GM18867 (cell line): ENCODE results near the gene MAML2.

Experiments
- ATAC-seq: cut with Tn5 transposase; IDR thresholded peaks from one replicate; pipeline ENCODE4 v1.9.1; 2021; ENCODE audit warnings: mild to moderate bottlenecking, moderate library complexity; ENCODE audit not compliant: unreplicated experiment

MAML2 gene

GRCh38 chr11:96318850-96319249 lies 24.1 kb downstream of the MAML2 start:
- ATAC-seq = no peak

DNA sequence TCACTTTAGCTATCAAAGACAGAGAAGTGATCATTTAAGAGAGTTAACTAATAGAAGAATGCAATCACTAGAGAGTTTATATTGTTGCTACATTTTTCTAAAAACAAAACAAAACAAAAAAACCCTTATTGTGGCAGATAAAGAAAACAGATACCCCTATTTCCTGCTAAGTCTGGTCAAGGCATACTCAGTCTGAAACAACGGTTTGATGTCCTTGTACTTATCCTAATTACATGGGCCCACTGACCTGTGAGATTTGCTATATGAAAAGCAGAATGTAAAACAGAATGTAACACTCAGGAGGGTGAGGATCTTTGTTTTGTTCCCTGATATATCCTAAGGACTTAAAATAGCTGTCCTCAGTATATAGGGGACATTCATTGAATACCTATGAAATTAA lies 24.6 kb downstream of the MAML2 start:
- no peak for ATAC-seq

DNA sequence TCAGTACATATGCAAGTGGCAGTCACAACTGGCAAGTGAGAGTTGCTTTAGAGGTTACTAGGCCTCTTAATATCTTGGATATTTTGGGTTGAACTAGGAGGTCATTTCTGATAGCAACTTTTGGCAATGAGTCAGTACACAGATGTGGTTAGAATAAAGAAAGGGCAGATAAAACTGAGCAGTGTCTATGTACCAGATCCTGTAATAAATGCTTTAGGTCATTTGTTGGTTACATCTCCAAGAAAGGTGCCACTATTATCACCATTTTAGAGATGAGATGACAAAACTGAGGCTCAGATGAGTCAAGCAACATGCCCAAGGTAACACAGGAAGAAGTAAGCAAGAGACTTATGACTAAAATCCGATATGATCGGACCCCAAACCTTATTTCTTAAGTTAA lies 25.0 kb downstream of the MAML2 start:
- no peak for ATAC-seq

GRCh38 chr11:96317571-96317970 lies 25.4 kb downstream of the MAML2 start:
- no peak for ATAC-seq

- ATAC-seq = no peak
Measured at GRCh38 chr11:96316869-96317268, 26.1 kb downstream of the MAML2 start.

DNA sequence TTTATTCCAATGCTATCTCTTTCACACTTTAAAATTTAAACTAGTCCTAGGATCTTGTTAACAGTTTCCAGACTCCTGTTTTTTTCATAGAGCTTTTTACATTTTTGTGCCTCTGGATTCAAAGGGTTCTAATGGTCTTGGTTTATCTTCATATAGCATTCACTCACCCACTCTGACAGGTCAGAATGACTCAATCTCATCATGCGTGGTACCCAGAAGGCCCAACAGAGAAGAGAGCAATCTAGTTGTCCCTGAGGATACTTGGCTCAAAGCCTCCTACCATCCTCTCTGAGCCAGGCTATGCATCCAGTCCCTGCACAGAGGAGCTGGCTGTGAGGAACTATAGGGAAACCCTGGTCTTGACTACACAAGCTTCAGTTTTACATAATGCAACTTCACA lies 27.5 kb downstream of the MAML2 start:
- ATAC-seq = no peak

GRCh38 chr11:96314326-96315020 lies 28.5 kb downstream of the MAML2 start:
- no peak for ATAC-seq

- ATAC-seq = no peak
Measured at GRCh38 chr11:96313163-96313562, 29.8 kb downstream of the MAML2 start.

- no peak for ATAC-seq
Measured at GRCh38 chr11:96311120-96311568, 31.9 kb downstream of the MAML2 start.

DNA sequence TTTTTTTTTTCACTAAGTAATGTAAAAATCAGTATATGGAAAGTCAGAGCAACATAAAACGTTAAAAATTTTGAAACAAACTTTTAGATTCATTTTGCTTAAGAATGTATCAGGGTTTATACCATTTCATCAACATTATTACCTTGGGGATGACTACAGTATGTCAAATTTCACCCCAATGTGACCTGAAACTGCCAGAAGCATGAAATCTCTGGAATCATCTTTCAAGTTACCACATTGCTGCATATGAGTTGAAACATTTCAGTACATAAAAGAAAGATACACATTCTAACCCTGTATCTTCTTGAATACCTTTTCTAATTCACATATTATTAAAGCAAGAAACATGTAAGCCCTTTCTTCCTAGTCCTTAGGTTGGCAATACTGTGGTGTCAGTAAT lies 32.8 kb downstream of the MAML2 start:
- no peak for ATAC-seq

DNA sequence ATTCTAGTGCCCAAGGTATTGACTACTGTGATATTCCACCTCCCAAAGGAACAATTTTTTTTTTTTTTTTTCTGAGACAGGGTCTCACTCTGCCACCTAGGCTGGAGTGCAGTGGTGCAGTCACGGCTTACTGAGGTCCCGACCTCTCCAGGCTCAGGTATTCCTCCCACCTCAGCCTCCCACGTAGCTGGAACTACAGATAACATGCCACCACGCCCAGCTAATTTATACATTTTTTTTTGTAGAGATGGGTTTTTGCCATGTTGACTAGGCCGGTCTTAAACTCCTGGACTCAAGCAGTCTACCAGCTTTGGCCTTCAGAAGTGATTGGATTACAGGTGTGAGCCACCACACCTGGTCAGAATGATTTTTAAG lies 33.4 kb downstream of the MAML2 start:
- ATAC-seq = no peak

- ATAC-seq = no peak
Measured at GRCh38 chr11:96309016-96309642, 33.9 kb downstream of the MAML2 start.

DNA sequence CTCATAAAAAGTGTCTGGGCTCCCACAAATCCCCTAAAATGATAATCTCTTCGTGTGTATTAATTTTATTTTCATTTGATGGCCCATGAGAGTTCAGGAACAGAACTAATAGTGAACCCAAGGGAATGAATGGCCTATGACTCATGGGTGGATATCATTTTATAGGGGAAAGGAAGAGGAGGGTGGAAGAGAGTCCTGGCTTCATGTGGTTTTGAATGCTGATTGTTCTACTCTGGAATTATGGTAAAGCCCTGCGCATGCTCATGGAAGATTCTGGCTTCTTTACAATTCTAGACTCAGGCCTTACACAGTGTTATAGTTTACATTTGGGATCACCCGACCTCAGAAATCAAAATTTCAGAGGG lies 35.2 kb downstream of the MAML2 start:
- no peak for ATAC-seq

- ATAC-seq = no peak
Measured at GRCh38 chr11:96306933-96307775, 35.8 kb downstream of the MAML2 start.

GRCh38 chr11:96306600-96306932 lies 36.4 kb downstream of the MAML2 start:
- no peak for ATAC-seq

- no peak for ATAC-seq
Measured at GRCh38 chr11:96306071-96306470, 36.9 kb downstream of the MAML2 start.

- no peak for ATAC-seq
Measured at GRCh38 chr11:96303980-96304379, 39.0 kb downstream of the MAML2 start.

DNA sequence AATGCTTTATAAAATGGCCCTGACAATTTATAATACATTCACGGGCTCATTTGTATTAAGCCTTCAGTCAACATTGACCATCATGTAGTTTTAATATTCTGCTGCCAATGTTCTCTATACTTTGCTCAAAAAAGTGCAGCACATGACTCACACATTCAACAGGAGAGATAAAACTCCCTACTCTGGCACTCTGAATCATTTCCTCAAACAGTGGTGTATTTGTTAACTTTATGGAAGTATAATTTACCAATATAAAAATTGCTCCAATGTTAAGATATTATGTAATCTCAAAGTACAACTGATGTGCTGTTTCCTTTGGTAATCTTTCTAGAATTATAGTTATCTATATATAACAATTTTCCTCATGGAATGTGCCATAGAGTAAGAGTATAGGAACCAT lies 39.9 kb downstream of the MAML2 start:
- no peak for ATAC-seq

GRCh38 chr11:96301818-96302217 lies 41.2 kb downstream of the MAML2 start:
- ATAC-seq = no peak

GRCh38 chr11:96299155-96299888 lies 43.7 kb downstream of the MAML2 start:
- ATAC-seq = no peak

DNA sequence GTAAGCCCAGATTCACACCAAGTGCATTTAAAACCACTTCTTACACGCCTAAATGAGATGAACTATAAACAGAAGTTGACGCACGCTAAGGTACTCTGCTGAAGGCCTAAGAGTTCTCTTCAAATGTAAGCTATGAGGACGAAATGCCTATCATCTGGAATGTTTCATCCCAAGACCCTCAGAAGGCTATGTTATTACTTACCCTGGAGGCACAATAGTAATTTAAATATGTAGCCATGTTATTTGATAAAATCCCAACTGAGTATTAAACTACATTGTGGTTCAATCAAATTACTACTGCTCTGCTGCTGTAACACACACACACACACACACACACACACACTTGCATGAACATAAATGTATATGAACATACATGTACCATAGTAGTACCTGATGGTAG lies 47.6 kb downstream of the MAML2 start:
- ATAC-seq = no peak
